ENCODE results near the gene RGS1.

Gene RGS1

GRCh38 chr1:192575499-192576189 is at the start of gene RGS1:
Gene RGS1 (plus strand): TSS chr1:192575773. CDS start chr1:192575793, 20 bp downstream.
- peak; percentile 31 for DNase-seq

- DNase-seq, result no peak
Observed at GRCh38 chr1:192527111-192527795, 48.3 kb upstream of the RGS1 start.

- DNase-seq, result no peak
Observed at GRCh38 chr1:192527950-192528349, 47.6 kb upstream of the RGS1 start.

- DNase-seq, result no peak
Observed at GRCh38 chr1:192529031-192529755, 46.4 kb upstream of the RGS1 start.

GRCh38 chr1:192529811-192530210 is 45.8 kb upstream of the RGS1 start:
- no peak for DNase-seq

- no peak for DNase-seq
Observed at GRCh38 chr1:192530254-192530653, 45.3 kb upstream of the RGS1 start.

- peak; percentile 30 for DNase-seq
Observed at GRCh38 chr1:192531037-192531703, 44.4 kb upstream of the RGS1 start.

- no peak for DNase-seq
Observed at GRCh38 chr1:192534666-192535065, 40.9 kb upstream of the RGS1 start.

GRCh38 chr1:192535916-192536664 is 39.5 kb upstream of the RGS1 start:
- DNase-seq, result no peak

GRCh38 chr1:192538407-192539296 is 36.9 kb upstream of the RGS1 start:
- no peak for DNase-seq

- no peak for DNase-seq
Observed at GRCh38 chr1:192539297-192540092, 36.1 kb upstream of the RGS1 start.

- no peak for DNase-seq
Observed at GRCh38 chr1:192543445-192543844, 32.1 kb upstream of the RGS1 start.

GRCh38 chr1:192545896-192546521 is 29.6 kb upstream of the RGS1 start:
- no peak for DNase-seq

GRCh38 chr1:192546596-192547190 is 28.9 kb upstream of the RGS1 start:
- DNase-seq, result no peak

GRCh38 chr1:192547501-192547900 is 28.1 kb upstream of the RGS1 start:
- no peak for DNase-seq

GRCh38 chr1:192549937-192550336 is 25.6 kb upstream of the RGS1 start:
- DNase-seq, result no peak

- DNase-seq, result no peak
Observed at GRCh38 chr1:192550922-192551534, 24.5 kb upstream of the RGS1 start.

GRCh38 chr1:192552760-192553191 is 22.8 kb upstream of the RGS1 start:
- DNase-seq, result no peak

GRCh38 chr1:192553741-192554140 is 21.8 kb upstream of the RGS1 start:
- DNase-seq, result no peak
